Vagina (tissue), 2 donors: ENCODE data around the gene SERPINA3. TPM values are rescaled to one million over a fixed set of nuclear protein-coding genes. Genes with fewer than 3 reads are reported as not detected.
"Not testable (repeated sequence)": the region's sequence is repeated elsewhere in the genome, so short reads cannot be mapped to it uniquely, and the experiment has no call there.

Experiments
- DNase-seq, 2 donors: peaks; one replicate each; pipeline ENCODE4 v3.0.0-alpha.2; 2017; ENCODE audit errors: extremely low spot score in 2 of 2
- H3K27ac ChIP-seq: fragments of 200-600 bp; sonication (generic); one replicate; pipeline ENCODE4 v1.5.1; 2019
- H3K27me3 ChIP-seq: fragments of 200-600 bp; sonication (generic); one replicate; pipeline ENCODE4 v1.5.1; 2019
- H3K36me3 ChIP-seq, 2 donors: fragments of 200-600 bp; sonication (generic); one replicate each; pipeline ENCODE4 v1.5.1; 2017 to 2019
- H3K4me1 ChIP-seq: fragments of 200-600 bp; sonication (generic); one replicate; pipeline ENCODE4 v1.5.1; 2019
- H3K4me3 ChIP-seq, 2 donors: fragments of 200-600 bp; sonication (generic); 1 replicate in 1 of 2; 2 replicates in 1 of 2; pipeline ENCODE4 v1.5.1; 2016 to 2019
- H3K9me3 ChIP-seq: fragments of 200-600 bp; sonication (generic); one replicate; pipeline ENCODE4 v1.5.1; 2019
- CTCF ChIP-seq, 3 experiments: fragments of 450-650 bp in 2 of 3; fragments of 200-600 bp in 1 of 3; sonication (generic) in 1 of 3; IDR thresholded peaks; one replicate each; pipeline ENCODE4 v1.5.1; 2017 to 2019; ENCODE audit warnings: antibody characterized with exemption in 3 of 3, mild to moderate bottlenecking in 2 of 3, moderate library complexity in 2 of 3
- POLR2A ChIP-seq, 2 donors: fragments of 450-650 bp; IDR thresholded peaks; one replicate each; pipeline ENCODE4 v1.6.1; 2017; ENCODE audit warnings: antibody characterized with exemption in 2 of 2, mild to moderate bottlenecking in 2 of 2, moderate library complexity in 2 of 2
- POLR2AphosphoS5 ChIP-seq, 2 donors: sonication (generic); formaldehyde crosslinking; IDR thresholded peaks; one replicate each; pipeline ENCODE4 v1.9.0; 2017; ENCODE audit warnings: antibody characterized with exemption in 2 of 2, mild to moderate bottlenecking in 2 of 2, low read depth in 1 of 2; ENCODE audit not compliant: insufficient read depth in 1 of 2
- intact Hi-C: fragments of 100-400 bp; cut with DNase I; formaldehyde crosslinking; loops from one replicate; pipeline ENCODE4 v1.15.1; 2023
- total RNA-seq: library from RNA; depleted of rRNA; stranded (reverse); fragments of >200 nt; gene quantifications from one replicate; pipeline ENCODE4 v1.2.3, GENCODE V29; 2016

The SERPINA3 gene
- total RNA-seq, 1 donor from 2014 or later: 328 TPM

- no peak for DNase-seq
- no peak for TF ChIP-seq POLR2A (IDR thresholded peaks at IDR 0.05)
- no peak for TF ChIP-seq POLR2AphosphoS5 (IDR thresholded peaks at IDR 0.05; ENCODE audit: insufficient read depth in 1 of 2, low read depth in 1 of 2)
- no peak for TF ChIP-seq CTCF (IDR thresholded peaks at IDR 0.05)
- Histone ChIP-seq H3K27me3 (no peaks in the 10 kb centered on the region), H3K4me3 (no peak overlapping the region), H3K36me3 (no peaks in the 10 kb centered on the region), H3K27ac (no peak overlapping the region), H3K9me3 (no peaks in the 10 kb centered on the region), H3K4me1 (no peaks in the 10 kb centered on the region)
- intact Hi-C loops: no loop called here
Measured at GRCh38 chr14:94631536-94632304, 19.5 kb downstream of the SERPINA3 start.

GRCh38 chr14:94632305-94632590 is 20.1 kb downstream of the SERPINA3 start:
- H3K4me1 ChIP-seq: no peaks in the 10 kb centered on the region
- no peak overlapping the region for H3K4me3 ChIP-seq
- no peaks in the 10 kb centered on the region for H3K9me3 ChIP-seq
- no peak for TF ChIP-seq POLR2A (IDR thresholded peaks at IDR 0.05)
- no peak for TF ChIP-seq POLR2AphosphoS5 (IDR thresholded peaks at IDR 0.05; ENCODE audit: insufficient read depth in 1 of 2, low read depth in 1 of 2)
- no peak for TF ChIP-seq CTCF (IDR thresholded peaks at IDR 0.05)
- no peak overlapping the region for H3K27ac ChIP-seq
- no peaks in the 10 kb centered on the region for H3K27me3 ChIP-seq
- no peaks in the 10 kb centered on the region for H3K36me3 ChIP-seq
- no peak for DNase-seq
- intact Hi-C loops: no loop called here

- DNase-seq: no peak
- Histone ChIP-seq H3K4me3 (no peak overlapping the region), H3K36me3 (no peaks in the 10 kb centered on the region), H3K27ac (no peak overlapping the region), H3K4me1 (no peaks in the 10 kb centered on the region), H3K9me3 (no peaks in the 10 kb centered on the region), H3K27me3 (no peaks in the 10 kb centered on the region)
- TF ChIP-seq POLR2AphosphoS5 (IDR thresholded peaks at IDR 0.05; ENCODE audit: insufficient read depth in 1 of 2, low read depth in 1 of 2) (no peak), POLR2A (IDR thresholded peaks at IDR 0.05) (no peak), CTCF (IDR thresholded peaks at IDR 0.05) (no peak)
- intact Hi-C loops: no loop called here
Measured at GRCh38 chr14:94633121-94633520, 20.9 kb downstream of the SERPINA3 start.

- Histone ChIP-seq H3K27me3 (no peaks in the 10 kb centered on the region), H3K9me3 (no peaks in the 10 kb centered on the region), H3K36me3 (no peaks in the 10 kb centered on the region), H3K27ac (no peak overlapping the region), H3K4me1 (no peaks in the 10 kb centered on the region), H3K4me3 (no peak overlapping the region)
- intact Hi-C loops: no loop called here
- no peak for DNase-seq
- TF ChIP-seq CTCF (IDR thresholded peaks at IDR 0.05) (no peak), POLR2AphosphoS5 (IDR thresholded peaks at IDR 0.05; ENCODE audit: insufficient read depth in 1 of 2, low read depth in 1 of 2) (no peak), POLR2A (IDR thresholded peaks at IDR 0.05) (no peak)
Measured at GRCh38 chr14:94635154-94635553, 23.0 kb downstream of the SERPINA3 start.

GRCh38 chr14:94636744-94637412 is 24.7 kb downstream of the SERPINA3 start:
- TF ChIP-seq POLR2AphosphoS5 (IDR thresholded peaks at IDR 0.05; ENCODE audit: insufficient read depth in 1 of 2, low read depth in 1 of 2) (no peak), CTCF (IDR thresholded peaks at IDR 0.05) (no peak), POLR2A (IDR thresholded peaks at IDR 0.05) (no peak)
- Histone ChIP-seq H3K27ac (no peak overlapping the region), H3K36me3 (no peaks in the 10 kb centered on the region), H3K27me3 (no peaks in the 10 kb centered on the region), H3K4me3 (no peak overlapping the region), H3K9me3 (no peaks in the 10 kb centered on the region), H3K4me1 (no peaks in the 10 kb centered on the region)
- no peak for DNase-seq
- intact Hi-C loops: no loop called here

GRCh38 chr14:94637814-94638213 is 25.6 kb downstream of the SERPINA3 start:
- H3K27ac ChIP-seq, H3K4me1 ChIP-seq, H3K27me3 ChIP-seq, DNase-seq, H3K9me3 ChIP-seq, H3K4me3 ChIP-seq, H3K36me3 ChIP-seq, intact Hi-C loops: not testable (repeated sequence)
